HG02884 (cell line): Measurements from ENCODE around the gene SMIM34.
A peak's percentile ranks its signal among the peaks of the same experiment; 100 is the strongest.
"Not testable (repeated sequence)": the region's sequence is repeated elsewhere in the genome, so short reads cannot be mapped to it uniquely, and the experiment has no call there.

Source experiments
- ATAC-seq: cut with Tn5 transposase; IDR thresholded peaks from one replicate; pipeline ENCODE4 v1.9.1; 2021; ENCODE audit warnings: mild to moderate bottlenecking, moderate library complexity; ENCODE audit not compliant: unreplicated experiment

SMIM34 gene, protein sequence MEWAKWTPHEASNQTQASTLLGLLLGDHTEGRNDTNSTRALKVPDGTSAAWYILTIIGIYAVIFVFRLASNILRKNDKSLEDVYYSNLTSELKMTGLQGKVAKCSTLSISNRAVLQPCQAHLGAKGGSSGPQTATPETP

DNA sequence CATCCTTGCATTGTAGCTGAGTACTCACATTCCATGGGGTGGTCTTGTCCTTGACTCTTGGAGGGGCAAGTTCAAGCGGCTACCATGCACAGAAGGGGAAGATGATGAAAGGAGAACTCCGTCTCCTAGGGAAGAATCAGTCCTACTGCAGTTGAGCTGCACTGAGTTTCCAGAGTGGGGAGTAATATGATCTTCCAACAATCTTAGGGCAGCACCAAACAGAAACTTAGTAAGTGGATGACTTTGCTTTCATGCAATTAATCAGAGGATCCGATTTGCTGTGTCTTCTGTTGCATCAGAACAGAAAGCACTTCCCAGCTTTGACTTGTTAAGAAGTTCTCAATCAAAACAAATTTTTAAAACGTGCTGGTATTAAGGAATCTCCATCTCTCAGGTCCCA lies at the start of gene SMIM34:
Gene SMIM34 (minus strand): TSS at position 147 of the 400 bp plus-strand sequence. CDS start 112 bp downstream, at position 35.
- ATAC-seq = not testable (repeated sequence)

DNA sequence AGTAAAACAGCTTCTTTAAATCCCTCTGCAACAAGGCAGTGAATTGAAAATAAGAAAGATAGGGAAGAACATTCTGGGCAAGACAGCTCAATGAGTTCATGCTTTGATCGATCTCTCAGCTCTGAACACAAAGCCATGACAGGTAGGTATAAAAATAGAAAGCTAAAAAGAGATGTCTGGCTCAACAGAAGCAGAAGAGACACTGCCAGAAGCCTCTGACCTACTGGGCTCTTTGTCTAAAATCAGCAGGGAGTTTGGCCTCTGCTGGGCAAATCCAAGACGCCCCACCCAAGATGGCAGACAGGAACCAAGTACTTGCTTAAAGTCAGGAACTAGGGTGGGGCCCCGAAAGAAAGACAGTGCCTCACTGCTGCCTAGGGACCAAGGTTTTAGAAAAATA lies 43.6 kb upstream of the SMIM34 start:
- ATAC-seq = not testable (repeated sequence)

DNA sequence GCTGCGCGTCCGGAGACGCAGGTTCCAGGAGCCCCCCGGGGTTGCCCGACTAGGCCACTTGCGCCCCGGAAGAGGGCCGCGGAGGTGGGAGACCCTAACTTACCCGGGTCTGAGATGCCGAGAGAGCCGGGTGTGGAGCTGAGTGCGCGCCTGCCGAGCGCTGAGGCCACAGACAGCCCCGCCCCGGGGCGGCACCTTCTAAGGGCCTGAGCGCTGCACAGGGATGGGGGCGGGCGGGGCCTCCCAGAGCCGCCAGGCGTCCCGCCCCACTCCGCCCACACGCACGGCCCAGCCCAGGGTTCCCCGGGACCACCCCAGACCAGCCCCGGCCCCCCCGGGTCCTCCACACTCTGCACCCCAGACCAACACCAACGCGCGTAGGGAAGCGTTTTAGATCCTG lies 35.7 kb upstream of the SMIM34 start:
- ATAC-seq = not testable (repeated sequence)

DNA sequence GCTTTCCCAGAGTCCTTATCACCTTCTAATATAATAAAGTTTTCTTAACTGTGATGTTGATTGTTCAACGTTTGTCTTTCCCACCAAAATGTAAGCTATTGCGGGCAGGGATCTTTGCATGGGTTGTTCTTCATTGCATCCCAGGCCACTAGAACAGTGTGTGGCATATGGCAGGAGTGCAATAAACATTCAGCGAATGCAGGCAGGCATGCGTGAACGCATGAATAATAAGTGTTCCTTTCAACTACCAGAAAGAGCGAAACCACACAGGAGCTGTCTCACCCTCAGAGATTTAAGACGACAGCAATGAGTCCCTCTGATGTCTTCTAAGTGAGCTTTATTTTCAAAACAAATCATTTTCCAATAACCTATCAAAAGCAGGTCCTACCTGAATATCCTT lies 34.5 kb upstream of the SMIM34 start:
- ATAC-seq = not testable (repeated sequence)

DNA sequence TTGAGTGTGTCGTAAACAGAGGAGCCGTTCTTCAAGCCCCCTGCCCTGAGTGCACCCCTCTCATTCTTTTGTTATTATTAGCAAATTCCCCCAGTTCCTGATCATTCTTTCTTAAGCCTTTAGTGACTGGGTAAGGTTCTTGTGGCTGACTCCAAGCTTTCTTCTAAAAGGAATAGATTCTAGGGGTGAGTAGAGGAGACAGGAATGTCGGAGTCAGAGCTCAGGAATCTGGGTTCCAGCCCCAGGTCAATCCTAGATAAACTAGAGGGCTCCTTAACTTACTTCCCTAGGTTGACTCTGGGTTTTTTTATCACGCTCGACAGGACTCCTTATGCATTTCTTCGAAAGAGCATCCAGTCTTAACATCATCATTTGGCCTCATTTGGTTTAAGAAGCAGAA lies 32.4 kb upstream of the SMIM34 start:
- not testable (repeated sequence) for ATAC-seq

DNA sequence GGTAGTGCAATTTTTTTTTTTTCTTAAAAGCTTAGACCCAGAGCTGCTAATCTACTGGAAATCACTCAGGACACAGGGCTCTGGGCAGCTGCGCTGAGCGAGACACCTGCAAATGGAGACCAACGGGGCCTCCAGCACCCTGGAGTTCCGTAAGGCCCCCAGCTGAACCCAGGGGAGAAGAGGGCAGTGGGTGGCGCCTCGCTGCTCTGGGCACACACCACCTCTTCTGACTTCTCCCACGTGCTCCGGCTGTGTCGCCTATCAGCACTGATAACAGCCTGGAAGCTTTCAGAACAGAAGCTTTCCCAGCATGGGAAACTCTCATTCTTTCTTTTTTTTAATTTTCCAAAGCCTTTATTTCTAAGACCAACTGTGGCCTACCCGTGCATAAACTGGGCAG lies 31.9 kb upstream of the SMIM34 start:
- not testable (repeated sequence) for ATAC-seq

DNA sequence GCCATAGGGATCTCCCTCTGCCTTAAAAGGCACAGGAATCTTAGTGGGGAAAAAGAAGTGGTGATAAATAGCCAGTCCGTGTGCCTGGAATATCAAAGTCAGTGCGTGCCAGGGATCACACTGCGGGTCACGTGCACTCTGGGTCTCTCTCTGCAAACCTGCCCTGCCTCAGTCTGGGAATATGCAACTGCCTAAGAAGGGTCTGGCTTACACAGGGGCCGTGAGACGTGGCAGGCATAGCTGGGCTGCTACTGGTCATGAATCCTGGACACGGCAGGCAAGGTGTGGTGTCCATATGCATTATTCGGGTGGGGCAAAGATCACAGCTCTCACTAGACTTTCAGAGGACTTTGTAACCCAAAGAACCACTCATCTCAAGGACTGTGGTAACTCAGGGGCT lies 23.3 kb upstream of the SMIM34 start:
- not testable (repeated sequence) for ATAC-seq

DNA sequence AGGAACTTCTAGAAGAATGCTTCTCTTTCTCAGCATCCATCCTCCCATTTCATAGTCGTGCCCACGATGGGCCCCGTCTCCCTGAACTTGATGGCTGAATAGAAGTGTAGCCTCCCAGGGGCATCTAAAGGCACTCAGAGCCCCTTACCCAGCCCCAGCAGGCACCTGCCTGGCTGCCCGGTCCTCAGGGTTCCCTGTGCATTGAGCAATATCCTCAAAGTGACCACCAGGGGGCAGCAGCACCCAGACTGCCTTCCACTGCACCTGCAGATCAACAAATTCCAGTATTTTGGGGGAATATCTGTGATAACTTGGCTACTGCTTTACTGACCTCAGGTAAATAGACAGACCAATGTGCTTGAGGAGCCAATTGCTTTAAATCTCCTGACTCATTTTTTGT lies 19.7 kb upstream of the SMIM34 start:
- not testable (repeated sequence) for ATAC-seq

DNA sequence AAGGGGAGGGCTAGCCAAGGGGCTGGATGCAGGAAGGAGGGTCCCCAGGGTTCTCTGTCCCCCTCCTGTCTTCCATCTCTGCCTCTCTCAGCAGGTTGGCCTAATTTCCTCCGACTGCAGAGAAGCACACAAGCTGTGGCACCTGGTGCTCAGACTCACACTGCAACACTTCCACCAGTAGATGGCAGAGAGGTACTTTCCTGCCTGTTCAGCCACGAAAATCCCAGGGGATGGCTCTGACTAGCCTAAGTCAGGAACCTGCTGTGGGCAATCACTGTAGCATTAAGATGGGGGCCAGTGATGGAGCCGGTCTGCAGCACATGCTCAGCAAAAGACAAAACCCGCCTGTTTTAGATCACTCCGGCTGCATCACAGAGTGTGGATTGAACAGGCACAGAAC lies 6.0 kb upstream of the SMIM34 start:
- not testable (repeated sequence) for ATAC-seq

DNA sequence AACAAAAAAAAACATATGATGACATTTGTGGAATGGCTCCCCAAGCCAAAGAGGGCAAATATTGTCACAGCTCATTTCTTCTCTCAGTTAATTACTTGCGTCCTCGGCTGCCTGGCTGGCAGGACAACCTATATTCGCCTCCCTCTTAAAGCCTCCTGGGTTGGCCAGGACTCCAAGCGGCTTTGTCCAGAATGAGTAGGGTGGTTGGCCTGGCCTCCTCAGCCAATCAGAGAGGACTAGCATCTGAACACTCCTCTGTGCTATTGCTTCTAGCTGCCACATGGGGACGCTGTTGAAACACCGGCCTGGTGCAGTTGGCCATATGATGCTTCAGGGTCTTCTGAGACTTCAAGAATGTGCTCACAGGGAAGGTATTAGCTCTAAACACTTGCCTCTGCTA lies 4.7 kb upstream of the SMIM34 start:
- ATAC-seq = not testable (repeated sequence)

DNA sequence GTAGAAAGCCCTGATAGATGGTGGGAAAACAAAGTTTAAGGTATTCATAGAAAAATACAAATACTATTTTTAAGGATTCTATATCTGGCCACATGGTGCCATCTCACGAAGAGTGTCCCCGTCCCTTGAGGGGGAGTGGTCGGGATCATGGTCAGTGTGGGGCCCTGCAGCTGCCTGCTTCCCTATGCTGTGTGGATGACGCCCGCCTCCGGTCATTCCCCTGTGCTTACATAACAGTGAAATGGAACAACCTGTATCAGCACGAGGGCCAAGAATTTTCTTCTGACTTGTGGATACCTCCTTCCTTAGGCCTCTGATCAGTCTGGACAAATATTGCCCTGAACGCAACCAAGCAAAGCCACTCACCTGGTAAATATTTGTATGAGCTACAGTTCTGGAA lies 3.6 kb upstream of the SMIM34 start:
- ATAC-seq = not testable (repeated sequence)

DNA sequence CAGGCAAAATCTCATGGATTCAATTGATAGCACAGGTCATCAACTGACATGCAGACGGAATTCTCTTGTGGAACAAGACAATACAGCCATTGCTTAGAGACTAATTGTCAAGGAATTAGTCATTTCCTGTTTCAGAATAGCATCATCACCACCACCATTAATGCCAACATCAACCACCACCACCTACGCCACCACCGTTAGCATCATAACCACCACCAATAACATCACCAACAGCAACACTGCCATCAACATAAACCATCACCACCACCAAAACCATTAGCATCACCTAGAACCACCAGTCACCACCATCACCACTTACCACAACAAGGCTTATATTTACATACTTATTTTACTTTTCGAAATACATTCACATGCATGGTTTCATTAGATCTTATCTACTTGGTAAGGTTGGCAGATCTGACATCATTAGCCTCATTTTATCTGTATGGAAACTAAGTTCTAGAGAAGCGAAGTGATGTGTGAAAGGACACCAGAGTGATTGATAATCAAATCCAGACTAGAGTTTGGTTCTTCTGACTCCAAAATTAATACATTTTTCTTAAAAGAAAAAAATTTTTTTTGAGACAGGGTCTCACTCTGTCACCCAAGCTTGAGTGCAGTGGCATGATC lies 6.2 kb downstream of the SMIM34 start:
- ATAC-seq = not testable (repeated sequence)

DNA sequence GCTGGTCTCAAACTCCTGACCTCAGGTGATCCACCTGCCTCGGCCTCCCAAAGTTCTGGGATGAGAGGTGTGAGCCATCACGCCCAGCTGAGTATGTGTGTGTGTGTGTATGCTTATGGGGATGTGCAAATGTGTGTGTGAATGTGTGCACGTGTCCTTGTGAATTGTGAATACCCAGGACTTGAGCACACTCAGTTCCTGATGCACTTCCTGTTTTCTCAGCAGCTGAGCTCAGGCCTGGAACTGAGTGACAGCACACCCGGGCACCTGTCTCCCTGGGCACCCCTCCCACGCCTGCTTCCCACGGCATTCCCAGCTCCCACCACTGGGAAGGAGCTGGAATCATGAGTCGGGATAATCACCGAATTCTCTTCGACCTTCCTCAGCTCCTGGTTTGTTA lies 16.5 kb downstream of the SMIM34 start:
- not testable (repeated sequence) for ATAC-seq

DNA sequence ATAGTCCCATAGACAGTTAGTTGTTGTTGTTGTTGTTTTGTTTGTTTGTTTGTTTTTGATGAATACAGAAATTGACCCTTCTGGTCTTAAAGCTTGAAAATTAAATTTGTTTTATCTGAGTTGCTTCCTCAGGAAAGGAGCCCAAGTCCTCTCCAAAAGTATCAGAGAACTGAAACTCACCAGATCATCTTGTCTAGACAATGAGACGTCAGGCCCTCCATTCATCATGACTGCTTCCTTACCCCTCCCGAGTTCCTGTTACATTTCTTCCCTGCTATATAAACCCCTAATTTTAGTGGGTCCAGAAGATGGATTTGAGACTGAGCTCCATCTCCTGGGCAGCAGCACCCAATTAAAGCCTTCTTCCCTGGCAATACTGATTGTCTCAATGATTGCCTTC lies 17.1 kb downstream of the SMIM34 start:
- ATAC-seq = not testable (repeated sequence)

DNA sequence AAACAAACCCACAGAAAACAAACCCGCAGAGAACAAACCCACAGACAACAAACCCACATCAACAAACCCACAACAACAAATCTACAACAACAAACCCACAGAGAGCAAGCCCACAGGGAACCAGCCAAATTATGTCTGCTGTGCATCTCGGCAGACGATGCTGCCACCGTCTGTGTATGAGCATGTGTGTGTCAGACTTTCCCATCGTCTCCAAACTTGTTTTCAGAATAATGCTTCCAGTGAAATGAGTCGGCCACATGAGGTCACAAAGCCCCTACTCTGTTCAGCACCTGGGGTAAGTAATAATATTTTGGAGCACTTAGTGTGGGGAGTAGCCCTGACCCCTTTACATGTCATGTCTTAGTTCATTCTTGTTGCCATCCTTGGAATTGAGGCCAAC lies 17.6 kb downstream of the SMIM34 start:
- ATAC-seq = not testable (repeated sequence)

DNA sequence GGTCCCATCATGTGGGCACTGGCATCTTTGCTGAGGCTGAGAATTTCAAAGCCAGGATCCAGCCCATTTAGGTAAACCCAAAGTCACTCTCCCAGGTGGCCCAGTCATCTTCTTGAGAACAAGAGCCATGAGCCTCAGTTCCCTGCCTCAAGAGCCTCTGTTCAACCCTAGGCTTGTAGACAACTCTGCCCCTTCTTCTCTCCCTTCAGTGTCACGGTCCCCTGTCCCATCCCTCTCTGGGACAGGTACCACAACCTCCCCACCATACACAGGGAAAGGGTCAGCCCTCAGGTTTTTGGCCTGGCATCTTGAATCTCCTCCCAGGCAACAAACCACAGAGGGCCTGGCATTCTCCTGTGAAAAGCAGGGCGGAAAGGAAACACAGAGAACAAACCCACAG lies 18.1 kb downstream of the SMIM34 start:
- ATAC-seq = not testable (repeated sequence)

DNA sequence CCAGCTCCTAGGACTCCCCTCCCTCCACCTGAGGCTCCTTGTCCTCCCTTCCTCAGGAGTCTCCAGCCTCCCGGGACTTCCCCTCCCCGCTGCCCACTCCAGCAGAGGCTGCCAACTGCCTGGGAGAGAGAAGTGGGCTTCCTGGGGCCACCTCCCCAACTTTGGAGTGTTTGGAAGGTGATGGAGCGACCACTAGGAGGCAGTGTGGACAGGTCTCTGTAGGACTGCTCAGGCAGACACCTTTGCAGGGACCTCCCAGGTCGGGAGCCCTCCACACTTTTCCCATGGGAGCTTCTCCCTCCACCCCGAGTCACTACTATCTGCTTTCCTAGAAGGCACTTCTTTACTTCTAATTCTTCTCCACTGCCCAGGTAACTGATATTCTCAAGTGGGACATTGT lies 19.0 kb downstream of the SMIM34 start:
- ATAC-seq = not testable (repeated sequence)

DNA sequence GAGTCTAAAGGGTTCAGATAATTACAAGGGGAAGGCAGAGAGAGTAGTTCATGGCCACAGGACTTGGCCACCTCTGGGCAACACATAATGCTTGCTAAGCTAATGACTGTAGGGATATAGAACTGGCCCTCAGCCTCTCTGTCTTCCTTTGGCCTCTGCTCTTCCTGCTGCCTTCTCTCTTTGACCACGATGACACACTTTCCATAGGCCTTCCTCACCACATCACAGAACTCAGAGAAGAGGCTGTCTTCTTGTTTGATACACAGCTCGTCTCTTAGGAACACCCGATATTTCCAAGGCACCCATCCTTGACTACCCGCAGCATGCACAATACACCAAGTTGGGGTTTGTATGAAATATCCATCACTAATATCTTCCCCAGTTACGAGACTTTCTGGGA lies 23.2 kb downstream of the SMIM34 start:
- not testable (repeated sequence) for ATAC-seq

DNA sequence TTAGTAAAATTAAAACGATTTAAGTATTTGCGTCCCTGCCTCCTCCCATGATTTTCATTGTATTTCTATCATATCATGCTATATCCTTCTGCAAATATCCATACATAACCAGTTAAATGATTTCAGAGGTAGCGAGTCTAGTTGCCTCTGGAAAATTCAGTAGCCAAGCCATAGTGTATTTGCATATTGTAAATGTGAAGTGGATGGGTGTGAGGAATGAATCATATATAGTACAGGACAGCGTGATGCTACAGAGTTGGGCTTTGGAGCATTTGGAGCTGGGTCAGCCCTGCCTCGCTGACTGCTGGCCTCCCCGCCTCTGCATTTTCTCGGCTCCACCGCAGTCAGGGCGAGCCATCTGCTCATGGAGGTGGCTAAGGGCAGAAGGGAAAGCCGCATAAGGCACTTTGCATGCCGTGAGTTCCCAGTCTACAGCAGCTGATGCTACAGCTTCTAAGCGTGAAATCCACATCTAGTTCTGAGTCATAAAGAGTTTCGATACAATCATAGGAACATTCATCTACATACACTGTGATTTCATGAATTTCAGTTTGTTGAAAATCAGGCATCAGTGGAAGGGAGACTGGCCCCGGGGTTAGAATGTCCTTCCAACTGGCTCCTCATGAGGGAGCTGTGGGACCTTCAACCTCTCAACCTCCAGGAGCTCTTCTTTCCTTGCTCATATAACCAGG lies 39.9 kb downstream of the SMIM34 start:
- ATAC-seq = peak; percentile 82

DNA sequence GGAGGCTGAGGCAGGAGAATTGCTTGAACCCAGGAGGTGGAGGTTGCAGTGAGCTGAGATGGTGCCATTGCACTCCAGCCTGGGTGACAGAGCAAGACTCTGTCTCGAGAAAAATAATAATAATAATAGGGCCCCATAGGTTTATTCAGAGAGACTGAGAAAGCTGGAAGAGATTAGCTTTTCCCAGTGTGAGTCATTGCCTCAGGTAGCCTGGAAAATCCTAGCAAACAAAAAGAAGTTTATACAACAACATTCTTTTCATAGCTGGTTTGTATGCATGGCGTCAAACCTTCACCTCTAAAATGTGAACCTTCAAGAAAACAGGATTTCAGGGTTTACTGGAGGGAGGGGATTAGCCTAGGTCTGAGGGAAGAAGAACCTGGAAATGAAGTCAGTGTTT lies 40.6 kb downstream of the SMIM34 start:
- not testable (repeated sequence) for ATAC-seq

DNA sequence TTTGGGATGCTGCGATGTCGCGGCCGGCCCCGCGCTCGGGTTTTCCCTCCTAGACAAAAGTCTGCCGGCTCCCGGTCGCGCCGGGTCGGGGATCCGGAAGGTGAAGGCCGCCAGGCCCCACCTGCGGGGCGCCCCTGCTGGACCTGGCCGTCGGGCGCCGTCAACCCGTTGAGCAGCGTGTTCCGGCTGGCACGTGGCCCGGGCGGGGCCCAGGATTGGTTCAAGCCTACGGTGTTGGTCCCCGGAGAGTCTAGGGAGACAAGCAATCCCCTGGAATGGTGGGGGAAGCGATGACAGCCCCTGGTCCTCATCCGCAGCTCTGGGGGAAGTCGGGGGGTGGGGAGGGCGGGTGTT lies 48.2 kb downstream of the SMIM34 start:
- peak; percentile 65 for ATAC-seq

DNA sequence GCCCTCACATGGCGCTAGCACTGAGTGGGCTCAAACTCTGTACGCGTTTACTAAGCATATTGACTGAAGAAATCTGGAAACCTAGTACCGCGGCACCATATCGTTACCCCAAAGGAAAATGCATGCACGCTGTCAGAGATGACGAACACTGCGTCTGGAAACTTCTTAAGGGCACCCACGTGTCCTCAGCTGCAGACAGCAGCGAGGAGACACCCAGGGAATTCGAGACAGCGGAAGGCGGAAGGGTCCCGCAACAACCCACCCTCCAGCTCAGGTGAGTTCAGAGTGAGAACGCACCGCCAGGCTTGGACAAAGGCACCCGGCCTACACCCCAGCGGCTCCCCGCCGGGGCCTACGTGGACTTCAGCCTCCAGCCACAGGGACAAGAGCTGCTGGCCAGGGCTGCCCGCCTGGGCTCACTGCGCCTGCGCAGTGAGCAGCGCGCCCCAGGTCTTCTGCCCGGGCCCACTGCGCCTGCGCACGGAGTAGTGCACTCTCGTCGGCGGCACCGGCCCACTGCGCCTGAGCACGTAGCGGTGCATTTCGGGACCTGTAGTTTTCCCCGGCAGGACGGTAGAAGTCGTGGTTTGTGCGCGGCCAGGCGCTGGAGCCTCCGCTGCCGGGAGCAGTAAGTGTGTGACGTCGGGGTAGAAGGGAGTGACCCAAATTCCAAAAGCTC lies 48.7 kb downstream of the SMIM34 start, which contains the start of gene SMIM11:
Gene SMIM11 (plus strand): TSS at position 568 of the 679 bp plus-strand sequence. CDS start 3,998 bp downstream, outside the sequence.
- peak; percentile 89 for ATAC-seq
